NCI-H748 (cell line): ENCODE data around the gene PGK2.

ENCODE experiments used
- DNase-seq: peaks from one replicate; lab custom pipeline; 2025; ENCODE audit not compliant: unreplicated experiment; lab: John Stamatoyannopoulos, UW

The PGK2 gene

GRCh38 chr6:49739423-49739822, 47.7 kb downstream of the PGK2 start:
- peak; percentile 89 for DNase-seq

- peak; percentile 12 for DNase-seq
Observed at GRCh38 chr6:49736017-49736508, 51.0 kb downstream of the PGK2 start.
